Stimulated activated CD8-positive, alpha-beta memory T cell treated with anti-CD3 and anti-CD28 coated beads, Interleukin-7, amount 100 ng/mL, for 4 hours (primary cell): ENCODE measurements around the gene RUNX2.

Experiments
- DNase-seq, 2 donors: peaks; one replicate each; pipeline ENCODE4 v3.0.0-alpha.2; 2020; ENCODE audit warnings: low read depth in 2 of 2

The RUNX2 gene

DNA sequence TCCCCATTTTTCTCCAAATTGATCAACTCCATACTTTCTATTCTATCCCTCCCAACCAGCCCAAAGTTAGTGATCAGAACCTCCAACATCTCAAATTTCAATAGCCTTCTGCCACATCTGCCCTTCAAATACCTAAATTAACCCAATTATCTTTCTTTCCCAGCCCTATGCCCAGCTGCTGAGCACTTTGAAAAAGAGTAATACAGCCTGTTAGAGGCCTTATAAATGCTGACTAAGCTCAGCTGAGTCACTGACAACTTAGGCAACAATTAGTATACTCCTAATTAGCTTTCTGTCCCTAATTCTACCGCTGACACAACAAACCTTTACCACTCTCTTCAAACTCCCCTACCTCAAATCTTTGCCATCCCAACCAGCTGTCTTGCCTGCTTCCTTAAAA lies 23.5 kb downstream of the RUNX2 start:
- DNase-seq = no peak

DNA sequence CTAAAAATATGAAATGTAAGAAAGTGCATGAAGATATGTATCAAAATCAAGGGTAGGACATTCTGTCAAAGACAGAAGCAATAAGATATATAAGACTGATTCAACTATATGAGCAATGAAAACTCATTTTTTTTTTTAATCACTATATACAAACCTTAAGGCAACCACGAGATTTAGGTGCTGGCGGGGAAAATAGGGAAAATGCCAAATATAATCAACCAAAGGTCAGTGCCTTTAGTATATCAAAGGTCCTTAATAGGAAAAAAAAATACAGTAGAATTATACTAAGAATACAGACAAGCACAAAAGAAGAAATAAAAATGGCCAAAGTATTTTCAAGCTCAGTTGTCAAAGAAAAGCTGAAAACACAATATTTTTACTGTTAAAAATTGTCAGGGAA lies 25.5 kb downstream of the RUNX2 start:
- DNase-seq = no peak

- no peak for DNase-seq
Measured at GRCh38 chr6:45364466-45364865, 36.3 kb downstream of the RUNX2 start.

- no peak for DNase-seq
Measured at GRCh38 chr6:45365036-45365435, 36.9 kb downstream of the RUNX2 start.

DNA sequence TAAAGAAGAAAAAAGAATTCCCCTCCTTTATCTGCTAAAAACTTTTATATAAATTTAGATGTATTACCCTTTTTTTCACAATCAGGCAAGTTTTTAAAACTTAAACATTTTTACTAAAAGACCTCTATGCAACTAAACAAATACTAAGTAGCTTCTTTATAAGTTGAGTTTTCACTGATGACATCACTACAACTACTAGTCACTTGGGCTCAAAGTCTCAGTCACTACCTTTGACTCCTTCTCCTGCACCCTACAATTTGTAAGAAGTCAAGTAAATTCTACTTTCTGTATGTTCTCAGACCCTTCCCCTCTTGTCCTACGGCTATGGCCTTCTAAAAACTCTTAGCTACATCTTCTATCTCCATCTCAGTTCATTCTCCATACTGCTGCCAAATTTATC lies 38.4 kb downstream of the RUNX2 start:
- DNase-seq = no peak

DNA sequence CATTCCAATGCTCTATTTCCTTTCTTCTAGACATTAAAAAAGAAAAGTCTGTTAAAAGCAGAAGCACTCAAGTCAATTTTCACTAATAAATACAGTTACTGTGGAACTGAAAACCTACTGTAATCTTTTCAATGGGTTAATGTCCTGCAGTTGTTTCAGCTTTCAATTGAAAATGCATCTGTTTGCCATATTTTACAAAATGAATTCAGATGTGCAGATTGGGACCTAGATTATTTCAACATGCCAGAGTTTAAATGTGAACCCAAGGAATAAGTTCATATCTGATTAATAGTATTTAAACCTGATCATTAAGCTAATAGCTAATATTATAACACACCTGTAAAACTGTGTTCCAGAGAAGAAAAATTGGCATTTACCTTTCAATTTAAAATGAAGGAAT lies 39.9 kb downstream of the RUNX2 start:
- no peak for DNase-seq

- DNase-seq = no peak
Measured at GRCh38 chr6:45369870-45370269, 41.7 kb downstream of the RUNX2 start.

DNA sequence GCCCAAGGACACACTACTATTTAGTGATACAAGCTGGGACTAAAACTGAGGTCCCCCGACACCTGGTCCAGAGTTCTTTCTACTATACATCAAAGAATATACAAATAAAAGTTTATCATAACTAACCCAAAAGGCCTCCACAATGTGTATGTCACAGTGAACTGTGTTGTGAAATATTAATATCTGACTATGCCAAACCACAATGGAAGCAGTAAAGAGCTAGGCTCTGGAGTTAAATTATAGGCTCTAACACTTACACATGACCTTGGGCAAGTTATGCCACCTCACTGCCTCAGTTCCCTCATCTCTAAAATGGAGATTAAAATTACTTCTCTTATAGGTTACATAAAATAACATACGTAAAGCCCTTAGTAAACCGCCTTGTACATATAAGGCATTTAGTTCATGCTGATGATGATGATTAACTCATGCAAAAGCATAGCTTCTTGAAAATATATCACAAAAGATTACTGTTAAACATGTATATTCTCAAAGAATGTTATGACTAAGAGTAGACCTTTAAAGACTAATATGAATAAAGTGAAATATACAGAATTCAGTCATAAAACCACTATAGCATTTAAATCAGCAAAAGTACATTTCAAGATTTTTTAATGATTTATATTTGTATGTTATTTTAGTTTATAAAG lies 43.9 kb downstream of the RUNX2 start:
- no peak for DNase-seq

DNA sequence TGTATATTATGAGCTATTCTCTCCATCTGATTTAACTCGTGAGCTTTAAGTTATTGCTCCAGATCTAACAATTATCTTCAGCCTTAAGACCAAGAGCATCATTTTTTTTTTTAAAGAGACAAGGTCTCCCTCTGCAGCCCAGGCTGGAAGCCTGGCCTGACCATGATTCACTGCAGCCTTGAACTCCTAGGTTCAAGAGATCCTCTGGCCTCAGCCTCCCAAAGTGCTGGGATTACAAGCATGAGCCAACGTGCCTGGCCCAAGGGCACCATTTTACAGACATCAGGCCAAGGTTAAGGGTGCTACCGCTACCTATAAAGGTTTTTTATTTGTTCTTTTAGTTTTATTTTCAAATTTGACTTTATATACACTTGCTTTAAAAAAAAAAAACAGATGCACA lies 47.3 kb downstream of the RUNX2 start:
- DNase-seq = no peak

DNA sequence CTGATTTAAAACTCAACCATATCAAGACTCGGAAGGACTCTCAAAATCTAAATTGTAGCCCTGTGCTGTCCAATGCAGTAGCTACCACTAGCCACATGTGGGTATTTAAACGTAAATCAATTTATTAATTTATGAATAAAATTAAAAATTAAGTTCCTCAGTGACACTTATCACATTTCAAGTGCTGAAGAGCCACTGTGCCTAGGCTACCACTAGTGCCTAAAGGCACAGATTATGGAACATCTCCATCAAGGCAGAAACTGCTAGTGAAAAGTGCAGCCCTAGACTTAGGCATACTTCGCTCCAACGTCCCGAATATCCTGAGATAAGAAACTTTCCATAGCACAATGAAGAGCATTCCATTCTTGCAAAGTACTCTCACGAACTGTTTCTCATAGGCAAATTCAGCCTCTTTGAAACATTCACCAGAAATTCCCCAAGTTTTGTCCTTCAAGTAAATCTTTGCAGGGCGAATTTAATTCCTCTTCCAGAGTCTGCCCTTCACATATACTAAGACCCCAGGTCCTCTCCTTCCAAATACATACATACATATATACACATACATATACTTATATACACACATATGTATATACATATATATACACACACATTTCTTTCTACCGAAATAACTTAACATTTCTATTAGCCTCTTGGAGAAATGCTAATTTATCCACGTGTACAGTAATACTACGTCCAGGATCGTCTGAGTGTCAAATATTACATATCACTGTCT lies 48.3 kb downstream of the RUNX2 start:
- no peak for DNase-seq

DNA sequence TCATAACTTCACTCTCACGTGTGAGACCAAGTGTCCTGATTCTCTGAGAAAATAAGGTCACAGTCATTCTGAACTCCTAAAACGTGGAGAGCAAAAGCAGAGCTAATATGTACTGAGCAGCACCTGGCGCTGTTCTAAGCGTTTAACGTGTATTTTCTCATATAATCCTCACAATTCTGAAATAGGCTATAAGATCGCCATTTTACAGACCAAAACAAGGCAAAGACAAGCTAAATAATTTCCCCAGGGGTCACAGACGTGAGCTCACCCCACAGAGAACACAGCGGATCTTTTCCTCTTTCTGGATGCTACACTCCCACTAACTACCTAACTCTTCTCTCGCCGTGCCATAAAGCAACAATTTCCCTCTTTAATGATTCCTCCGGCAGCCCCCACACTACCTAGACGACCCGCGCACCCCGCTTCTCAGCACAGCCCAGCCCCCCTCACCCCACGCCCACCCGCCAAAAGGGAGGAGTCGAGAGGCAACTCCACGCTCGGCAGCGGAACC lies 49.0 kb downstream of the RUNX2 start:
- DNase-seq = peak in 1 of 2 donors; percentile 83

GRCh38 chr6:45377554-45378333 lies 49.6 kb downstream of the RUNX2 start, which contains the start of gene SUPT3H:
TSS of gene SUPT3H (minus strand) at chr6:45377934.
- DNase-seq = peak; percentile 95 to 96

DNA sequence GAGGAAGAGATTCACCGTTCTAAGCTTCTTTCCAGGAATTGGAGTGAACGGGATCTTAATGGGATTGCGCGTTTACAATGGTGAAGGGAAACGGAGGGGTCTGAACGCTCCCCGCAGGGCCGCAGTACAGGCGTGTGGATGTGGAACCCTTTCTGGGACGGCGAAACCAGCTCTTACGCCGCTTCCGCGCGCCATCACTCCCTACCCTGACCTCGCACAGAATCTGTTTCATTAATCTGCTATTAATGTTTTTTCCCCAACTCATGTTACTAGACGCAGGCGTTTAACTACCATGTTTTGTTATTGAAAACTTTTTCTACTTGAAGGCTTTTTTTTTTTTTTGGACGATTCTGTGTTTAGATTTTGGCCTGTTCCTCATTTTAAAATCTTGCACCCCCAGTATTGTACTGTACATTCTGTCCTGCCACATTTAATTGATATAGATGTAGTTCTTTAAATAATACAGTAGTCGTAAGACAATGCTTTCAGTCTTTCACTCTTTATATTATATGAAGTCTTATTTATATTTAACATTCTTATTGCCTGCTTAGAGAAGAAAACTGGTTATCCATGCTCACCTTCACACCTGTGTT lies 50.3 kb downstream of the RUNX2 start:
- peak; percentile 3 to 7 for DNase-seq

DNA sequence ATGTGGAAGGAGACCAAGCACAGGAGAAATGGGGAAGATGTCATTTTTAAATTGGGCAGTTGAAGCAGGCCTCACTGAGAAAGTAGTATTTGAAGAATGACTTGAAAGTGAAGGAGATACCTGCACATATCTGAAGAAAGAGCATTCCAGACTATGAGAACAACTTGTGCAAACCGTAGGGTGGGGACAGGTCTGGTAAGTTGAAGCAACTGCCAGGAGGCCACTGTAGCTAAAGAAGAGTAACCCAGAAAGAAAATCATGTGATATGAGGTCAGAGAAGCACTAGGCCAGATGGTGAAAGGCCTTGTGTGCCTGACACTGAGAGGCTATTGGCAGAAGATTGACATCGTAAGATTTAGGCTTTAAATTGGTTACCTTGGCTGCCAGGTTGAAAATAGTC lies 54.3 kb downstream of the RUNX2 start:
- no peak for DNase-seq

GRCh38 chr6:45386501-45386900 lies 58.4 kb downstream of the RUNX2 start:
- no peak for DNase-seq

- no peak for DNase-seq
Measured at GRCh38 chr6:45387236-45387635, 59.1 kb downstream of the RUNX2 start.

- DNase-seq = no peak
Measured at GRCh38 chr6:45388328-45388727, 60.2 kb downstream of the RUNX2 start.

GRCh38 chr6:45394586-45395095 lies 66.5 kb downstream of the RUNX2 start:
- DNase-seq = no peak

- DNase-seq = no peak
Measured at GRCh38 chr6:45398075-45398813, 70.1 kb downstream of the RUNX2 start.

DNA sequence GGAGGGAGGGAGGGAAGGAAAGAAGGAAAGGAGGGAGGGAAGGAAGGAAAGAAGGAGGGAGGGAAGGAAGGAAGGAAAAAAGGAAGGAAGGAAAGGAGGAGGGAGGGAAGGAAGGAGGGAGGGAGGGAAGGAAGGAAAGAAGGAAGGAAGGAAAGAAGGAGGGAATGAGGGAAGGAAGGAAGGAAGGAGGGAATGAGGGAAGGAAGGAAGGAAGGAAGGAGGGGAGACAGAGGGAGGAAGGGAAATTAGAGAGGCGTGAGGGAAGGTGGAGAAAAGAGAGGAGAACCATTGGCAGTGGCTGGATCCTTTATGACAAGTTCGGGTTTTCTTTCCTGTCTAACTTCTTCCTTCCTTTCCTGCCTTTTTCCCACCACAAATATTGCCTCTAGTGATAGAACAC lies 71.9 kb downstream of the RUNX2 start:
- DNase-seq = no peak

GRCh38 chr6:45411959-45412358 lies 83.8 kb downstream of the RUNX2 start:
- no peak for DNase-seq
